Esophagus mucosa (tissue), 1 donor: ENCODE results near the gene CAMLG. TPM values are rescaled to one million over a fixed set of nuclear protein-coding genes. Genes with fewer than 3 reads are reported as not detected.
"Not testable (repeated sequence)": the region's sequence is repeated elsewhere in the genome, so short reads cannot be mapped to it uniquely, and the experiment has no call there.

Experiments
- ATAC-seq: fragments of 200-7000 bp; cut with Tn5 transposase; one replicate; pipeline ENCODE4 v1.9.1; 2020
- total RNA-seq: library from RNA; stranded (reverse); gene quantifications from one replicate; pipeline ENCODE4 v1.2.4, GENCODE V29; 2023
- donor health status: DM: yes; HTN: yes; CAD: no.

Gene CAMLG
- total RNA-seq = 15.7 TPM

DNA sequence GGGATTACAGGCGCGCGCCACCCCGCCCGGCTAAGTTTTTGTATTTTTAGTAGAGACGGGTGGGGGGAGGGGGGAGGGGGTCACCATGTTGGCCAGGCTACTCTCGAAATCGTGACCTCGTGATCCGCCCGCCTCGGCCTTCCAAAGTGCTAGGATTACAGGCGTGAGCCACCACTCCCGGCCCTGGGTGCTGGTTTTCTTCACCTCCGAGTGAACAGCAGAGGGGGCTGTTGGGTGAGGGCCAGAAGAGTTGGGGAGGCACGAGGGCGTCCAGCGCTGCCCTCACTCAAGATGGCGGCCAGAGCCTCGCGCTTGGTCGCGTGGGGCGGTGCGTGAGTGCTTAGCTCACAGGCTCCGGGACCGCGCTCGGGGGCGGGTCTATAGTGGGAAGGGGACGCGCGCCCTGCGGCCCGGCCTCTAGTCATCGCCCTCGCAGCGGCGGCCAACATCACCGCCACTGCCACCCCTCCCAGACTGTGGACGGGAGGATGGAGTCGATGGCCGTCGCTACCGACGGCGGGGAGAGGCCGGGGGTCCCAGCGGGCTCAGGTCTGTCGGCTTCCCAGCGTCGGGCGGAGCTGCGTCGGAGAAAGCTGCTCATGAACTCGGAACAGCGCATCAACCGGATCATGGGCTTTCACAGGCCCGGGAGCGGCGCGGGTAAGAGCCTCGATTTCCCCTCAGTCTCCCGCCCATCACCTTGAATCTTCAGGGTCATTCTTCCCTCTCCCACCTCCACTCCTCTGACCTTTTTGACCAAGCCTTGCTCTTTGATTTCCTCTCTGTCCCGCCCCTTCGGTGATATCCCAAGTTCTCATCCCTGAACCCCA lies at the start of gene CAMLG:
TSS of gene CAMLG (plus strand) at position 416 of the 830 bp plus-strand sequence. CDS start at position 489, 73 bp downstream.
- ATAC-seq = peak; percentile 99

DNA sequence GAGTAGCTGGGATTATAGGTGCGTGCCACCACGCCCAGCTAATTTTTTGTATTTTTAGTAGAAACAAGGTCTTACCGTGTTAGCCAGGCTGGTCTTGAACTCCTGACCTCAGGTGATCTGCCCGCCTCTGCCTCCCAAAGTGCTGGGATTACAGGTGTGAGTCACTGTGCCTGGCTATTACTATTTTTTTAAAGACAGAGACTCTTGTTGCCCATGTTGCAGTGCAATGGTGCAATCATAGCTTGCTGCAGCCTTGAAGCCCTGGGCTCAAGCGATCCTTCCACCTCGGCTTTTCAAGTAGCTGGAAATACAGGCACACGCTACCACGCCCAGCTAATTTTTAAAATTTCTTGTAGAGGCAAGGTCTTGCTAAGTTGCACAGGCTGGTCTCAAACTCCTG lies 48.2 kb upstream of the CAMLG start:
- ATAC-seq = peak; percentile 83

DNA sequence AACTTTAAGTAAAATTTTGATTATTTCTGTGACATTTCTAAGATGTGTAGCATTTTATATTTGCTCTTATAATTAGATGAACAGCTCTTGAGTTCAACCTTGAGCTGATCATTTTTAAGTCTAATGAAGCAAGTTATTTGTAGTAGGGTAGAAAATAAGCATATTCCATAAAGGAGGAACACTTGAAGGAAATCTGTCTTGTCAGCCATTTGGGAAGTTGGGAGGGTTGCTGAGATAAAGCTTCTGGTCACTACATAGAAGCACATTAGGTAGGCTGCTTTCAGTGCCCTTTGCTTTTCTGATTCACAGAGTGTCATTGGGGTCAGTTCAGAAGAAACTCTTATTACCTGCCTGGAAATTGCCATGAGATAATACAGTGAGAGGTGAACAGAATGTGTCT lies 45.6 kb upstream of the CAMLG start:
- no peak for ATAC-seq

DNA sequence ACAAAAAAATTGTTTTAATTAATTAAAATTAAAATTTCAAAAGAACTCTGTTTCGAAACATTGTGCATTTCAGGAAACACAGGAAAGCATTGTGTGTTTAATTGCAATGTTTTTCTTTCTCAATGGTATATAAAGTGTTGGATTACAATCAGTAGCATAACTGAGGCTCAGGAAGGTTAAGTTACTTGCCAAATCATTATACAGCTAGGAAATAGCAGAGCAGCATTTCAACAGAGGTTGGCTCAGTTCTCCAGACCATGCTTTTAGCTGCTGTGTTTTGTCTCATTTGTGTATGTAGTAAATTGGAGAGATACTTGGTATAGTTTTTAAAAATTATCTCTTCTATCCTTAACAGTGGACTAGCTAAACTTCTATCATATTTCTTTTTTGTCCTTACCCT lies 30.0 kb upstream of the CAMLG start:
- no peak for ATAC-seq

- no peak for ATAC-seq
Observed at GRCh38 chr5:134714120-134714519, 24.2 kb upstream of the CAMLG start.

- ATAC-seq = no peak
Observed at GRCh38 chr5:134714541-134714940, 23.8 kb upstream of the CAMLG start.

- ATAC-seq = not testable (repeated sequence)
Observed at GRCh38 chr5:134715466-134715865, 22.9 kb upstream of the CAMLG start.

- no peak for ATAC-seq
Observed at GRCh38 chr5:134724872-134725271, 13.5 kb upstream of the CAMLG start.

DNA sequence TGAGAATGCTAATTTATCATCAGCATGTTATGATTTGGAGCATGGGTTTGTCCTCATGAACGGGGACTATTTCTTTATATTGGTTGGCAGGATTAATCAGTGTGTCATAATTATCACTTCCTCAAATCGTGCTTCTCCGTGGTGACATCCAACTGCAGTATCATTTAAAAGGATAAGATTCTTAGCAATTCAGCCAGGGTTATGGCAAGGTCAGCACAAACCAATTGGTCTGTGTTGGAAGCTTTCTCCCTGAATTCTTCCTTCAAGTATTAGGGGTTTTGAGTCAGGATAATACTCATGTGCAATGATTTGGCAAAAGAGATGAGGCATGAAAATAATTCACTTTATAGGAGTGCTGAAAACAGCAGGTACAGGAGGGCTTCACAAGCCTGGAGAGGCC lies 5.5 kb upstream of the CAMLG start:
- ATAC-seq = no peak

- ATAC-seq = no peak
Observed at GRCh38 chr5:134735243-134735642, 3.1 kb upstream of the CAMLG start.

DNA sequence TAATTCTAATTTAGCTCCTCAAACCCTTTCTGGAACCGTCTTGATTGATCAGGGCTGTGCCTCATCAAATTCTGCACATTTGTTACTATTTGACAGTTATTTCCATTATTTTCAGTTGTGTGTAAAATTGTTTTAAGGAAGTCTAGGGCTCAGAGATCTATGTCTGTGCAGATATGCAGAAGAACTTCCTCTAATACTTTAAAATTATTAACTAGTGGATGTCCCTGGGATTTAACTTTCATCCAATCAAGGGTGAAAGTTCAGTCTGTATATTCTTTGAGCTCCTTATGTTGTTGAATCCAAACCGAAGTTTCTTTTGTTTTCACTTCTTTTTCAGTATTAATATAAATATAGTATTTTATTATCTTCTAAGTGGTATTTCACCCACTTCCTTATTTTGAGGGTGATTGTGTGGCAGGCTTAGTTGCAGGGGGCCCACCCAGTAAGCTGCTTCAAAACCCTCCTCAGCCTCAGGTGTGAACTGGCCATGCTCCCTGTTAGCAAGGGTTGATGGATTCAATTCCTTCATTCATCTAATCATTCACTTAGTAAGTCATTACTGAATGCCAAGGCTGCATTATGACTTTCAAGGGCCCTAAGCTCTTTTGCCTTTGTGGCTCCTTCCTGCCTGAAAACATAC lies 2.1 kb upstream of the CAMLG start:
- no peak for ATAC-seq

- ATAC-seq = peak; percentile 55
Observed at GRCh38 chr5:134738963-134739661, 764 bp downstream of the CAMLG start.

- no peak for ATAC-seq
Observed at GRCh38 chr5:134741052-134741451, 2.7 kb downstream of the CAMLG start.

DNA sequence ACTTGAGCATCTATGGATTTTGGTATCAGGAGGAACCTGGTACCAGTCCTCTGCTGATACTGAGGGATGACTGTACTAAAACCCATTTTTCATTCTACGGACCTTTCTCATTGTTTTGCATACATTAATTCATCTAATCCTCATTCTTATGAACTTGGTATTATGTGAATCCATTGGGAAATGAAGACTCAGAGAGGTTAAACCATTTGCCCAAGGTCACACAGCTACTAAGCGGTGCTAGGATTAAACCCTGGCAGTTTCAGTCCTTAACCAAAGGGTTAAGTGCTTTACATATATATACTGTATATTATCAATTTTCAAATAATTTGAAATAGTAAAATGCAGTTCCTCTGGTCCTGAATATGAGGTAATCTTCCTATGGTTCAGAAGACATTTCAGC lies 3.8 kb downstream of the CAMLG start:
- ATAC-seq = no peak

GRCh38 chr5:134749415-134749814 lies 11.1 kb downstream of the CAMLG start:
- ATAC-seq = no peak

GRCh38 chr5:134758176-134758503 lies 19.8 kb downstream of the CAMLG start:
- no peak for ATAC-seq

- ATAC-seq = peak; percentile 99
Observed at GRCh38 chr5:134758504-134759341, 20.4 kb downstream of the CAMLG start, which contains the start of gene DDX46. TSS of gene DDX46 (plus strand) at chr5:134758779. CDS start at chr5:134758939, 160 bp downstream.

- not testable (repeated sequence) for ATAC-seq
Observed at GRCh38 chr5:134767528-134768291, 29.4 kb downstream of the CAMLG start.

DNA sequence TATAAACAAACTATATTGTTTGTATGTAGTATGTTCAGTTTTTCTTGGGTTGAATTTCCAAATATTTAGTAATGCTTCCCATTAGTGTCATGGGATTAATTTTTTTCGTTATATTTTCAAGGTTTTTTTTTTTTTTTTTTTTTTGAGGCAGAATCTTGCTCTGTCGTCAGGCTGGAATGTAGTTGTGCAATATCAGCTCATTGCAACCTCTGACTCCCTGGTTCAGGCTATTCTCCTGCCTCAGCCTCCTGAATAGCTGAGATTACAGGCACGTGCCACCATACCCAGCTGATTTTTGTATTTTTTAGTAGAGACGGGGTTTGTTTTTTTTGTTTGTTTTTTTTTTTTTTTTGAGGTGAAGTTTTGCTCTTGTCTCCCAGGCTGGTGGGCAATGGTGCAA lies 30.9 kb downstream of the CAMLG start:
- no peak for ATAC-seq

GRCh38 chr5:134772461-134773125 lies 34.2 kb downstream of the CAMLG start:
- no peak for ATAC-seq

DNA sequence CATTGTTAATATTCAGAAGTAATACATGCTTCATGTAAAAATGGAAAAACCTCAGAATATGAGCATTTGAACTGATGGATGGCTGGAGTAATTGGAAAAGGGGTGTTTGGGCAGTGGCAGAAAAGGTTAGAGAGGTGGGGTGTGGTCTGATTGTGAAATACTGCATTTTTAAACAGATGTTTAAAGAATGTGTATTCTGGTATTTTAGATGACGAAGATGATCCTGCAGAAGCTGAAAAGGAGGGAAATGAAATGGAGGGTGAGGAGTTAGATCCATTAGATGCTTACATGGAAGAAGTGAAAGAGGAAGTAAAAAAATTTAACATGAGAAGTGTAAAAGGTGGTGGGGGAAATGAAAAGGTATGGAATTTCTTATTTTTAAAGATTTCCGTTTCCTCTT lies 39.0 kb downstream of the CAMLG start:
- ATAC-seq = no peak
